ENCODE results near the gene SMTNL1.

DNA sequence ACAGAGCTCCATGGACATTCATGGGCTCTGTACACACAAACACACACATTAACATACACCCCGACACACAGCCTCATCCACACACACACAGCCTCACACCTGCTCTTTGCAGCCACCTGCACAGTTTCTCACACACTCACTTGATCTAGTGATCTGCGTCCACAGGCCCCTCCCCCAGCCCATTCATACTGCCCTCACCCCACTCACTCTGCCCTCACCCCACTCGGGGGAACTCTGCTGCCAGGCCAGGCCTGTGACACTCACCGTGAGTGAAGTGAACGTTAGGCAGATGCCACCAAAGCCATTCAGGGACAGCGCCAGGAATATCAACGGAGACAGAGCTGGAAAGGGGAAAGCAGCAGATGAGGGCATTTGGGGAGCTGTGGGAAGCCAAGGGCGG lies 36.9 kb upstream of the SMTNL1 start:
- TF ChIP-seq, protein P1, sequence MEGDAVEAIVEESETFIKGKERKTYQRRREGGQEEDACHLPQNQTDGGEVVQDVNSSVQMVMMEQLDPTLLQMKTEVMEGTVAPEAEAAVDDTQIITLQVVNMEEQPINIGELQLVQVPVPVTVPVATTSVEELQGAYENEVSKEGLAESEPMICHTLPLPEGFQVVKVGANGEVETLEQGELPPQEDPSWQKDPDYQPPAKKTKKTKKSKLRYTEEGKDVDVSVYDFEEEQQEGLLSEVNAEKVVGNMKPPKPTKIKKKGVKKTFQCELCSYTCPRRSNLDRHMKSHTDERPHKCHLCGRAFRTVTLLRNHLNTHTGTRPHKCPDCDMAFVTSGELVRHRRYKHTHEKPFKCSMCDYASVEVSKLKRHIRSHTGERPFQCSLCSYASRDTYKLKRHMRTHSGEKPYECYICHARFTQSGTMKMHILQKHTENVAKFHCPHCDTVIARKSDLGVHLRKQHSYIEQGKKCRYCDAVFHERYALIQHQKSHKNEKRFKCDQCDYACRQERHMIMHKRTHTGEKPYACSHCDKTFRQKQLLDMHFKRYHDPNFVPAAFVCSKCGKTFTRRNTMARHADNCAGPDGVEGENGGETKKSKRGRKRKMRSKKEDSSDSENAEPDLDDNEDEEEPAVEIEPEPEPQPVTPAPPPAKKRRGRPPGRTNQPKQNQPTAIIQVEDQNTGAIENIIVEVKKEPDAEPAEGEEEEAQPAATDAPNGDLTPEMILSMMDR (IDR thresholded peaks at IDR 0.05): no peak
- TF ChIP-seq EP300 (IDR thresholded peaks at IDR 0.05; ENCODE audit: low read depth) (no peak), POLR2AphosphoS5 (IDR thresholded peaks at IDR 0.05) (no peak), POLR2A (IDR thresholded peaks at IDR 0.05) (no peak)
